ENCODE data around the gene ABCA2. TPM values are rescaled to one million over a fixed set of nuclear protein-coding genes. Genes with fewer than 3 reads are reported as not detected.

Gene ABCA2
- total and polyA plus RNA-seq, 9 of the 15 experiments (the other 6 are each of a cell fraction or from before 2014, with no cell fraction given), result 0.69 to 16.3 (median 6.1) TPM; not detected in 2

- TF ChIP-seq TAF9B (IDR thresholded peaks at IDR 0.05; ENCODE audit: partially characterized antibody), result no peak
- peak; percentile 93 for TF ChIP-seq MYC (IDR thresholded peaks at IDR 0.05; ENCODE audit: low read depth, low read length)
- TF ChIP-seq MYC (CRISPR knock-in tag; IDR thresholded peaks at IDR 0.05; ENCODE audit: borderline replicate concordance, low read depth), result peak; percentile 77; the same call in 1 of the 2 replicates
- TF ChIP-seq FOS (IDR thresholded peaks at IDR 0.05; ENCODE audit: extremely low read depth, insufficient read length), result no peak
- TF ChIP-seq, protein P1, sequence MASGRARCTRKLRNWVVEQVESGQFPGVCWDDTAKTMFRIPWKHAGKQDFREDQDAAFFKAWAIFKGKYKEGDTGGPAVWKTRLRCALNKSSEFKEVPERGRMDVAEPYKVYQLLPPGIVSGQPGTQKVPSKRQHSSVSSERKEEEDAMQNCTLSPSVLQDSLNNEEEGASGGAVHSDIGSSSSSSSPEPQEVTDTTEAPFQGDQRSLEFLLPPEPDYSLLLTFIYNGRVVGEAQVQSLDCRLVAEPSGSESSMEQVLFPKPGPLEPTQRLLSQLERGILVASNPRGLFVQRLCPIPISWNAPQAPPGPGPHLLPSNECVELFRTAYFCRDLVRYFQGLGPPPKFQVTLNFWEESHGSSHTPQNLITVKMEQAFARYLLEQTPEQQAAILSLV (tag; IDR thresholded peaks at IDR 0.05), result no peak
- TF ChIP-seq, protein P2, sequence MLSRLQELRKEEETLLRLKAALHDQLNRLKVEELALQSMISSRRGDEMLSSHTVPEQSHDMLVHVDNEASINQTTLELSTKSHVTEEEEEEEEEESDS (CRISPR knock-in tag; IDR thresholded peaks at IDR 0.05), result no peak
- no peak for TF ChIP-seq SRSF3 (IDR thresholded peaks at IDR 0.05; ENCODE audit: insufficient read depth, low read length)
- peak; percentile 89 for TF ChIP-seq POLR2H (tag; IDR thresholded peaks at IDR 0.05; ENCODE audit: low read depth)
- TF ChIP-seq ZBTB8A (IDR thresholded peaks at IDR 0.05; ENCODE audit: partially characterized antibody), result no peak
- no peak for TF ChIP-seq SMARCC2 (IDR thresholded peaks at IDR 0.05; ENCODE audit: low read depth)
- peak; percentile 50 for TF ChIP-seq PCBP1 (IDR thresholded peaks at IDR 0.05; ENCODE audit: low read depth, low read length, poor library complexity, severe bottlenecking)
- TF ChIP-seq BCL6 (CRISPR knock-in tag; IDR thresholded peaks at IDR 0.05), result no peak
- TF ChIP-seq DDX20 (tag; IDR thresholded peaks at IDR 0.05; ENCODE audit: low read depth), result no peak
- TF ChIP-seq DPF2 (IDR thresholded peaks at IDR 0.05), result no peak
- no peak for TF ChIP-seq KAT2B (IDR thresholded peaks at IDR 0.05; ENCODE audit: low read depth, low read length)
- no peak for TF ChIP-seq ZNF239 (CRISPR knock-in tag; IDR thresholded peaks at IDR 0.05)
- peak; percentile 63; the same call in 1 of the 2 replicates for TF ChIP-seq ZBTB1 (CRISPR knock-in tag; IDR thresholded peaks at IDR 0.05; ENCODE audit: borderline replicate concordance, low read depth)
- TF ChIP-seq, protein P3, sequence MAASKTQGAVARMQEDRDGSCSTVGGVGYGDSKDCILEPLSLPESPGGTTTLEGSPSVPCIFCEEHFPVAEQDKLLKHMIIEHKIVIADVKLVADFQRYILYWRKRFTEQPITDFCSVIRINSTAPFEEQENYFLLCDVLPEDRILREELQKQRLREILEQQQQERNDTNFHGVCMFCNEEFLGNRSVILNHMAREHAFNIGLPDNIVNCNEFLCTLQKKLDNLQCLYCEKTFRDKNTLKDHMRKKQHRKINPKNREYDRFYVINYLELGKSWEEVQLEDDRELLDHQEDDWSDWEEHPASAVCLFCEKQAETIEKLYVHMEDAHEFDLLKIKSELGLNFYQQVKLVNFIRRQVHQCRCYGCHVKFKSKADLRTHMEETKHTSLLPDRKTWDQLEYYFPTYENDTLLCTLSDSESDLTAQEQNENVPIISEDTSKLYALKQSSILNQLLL (CRISPR knock-in tag; IDR thresholded peaks at IDR 0.05; ENCODE audit: borderline replicate concordance), result no peak
- TF ChIP-seq PTTG1 (tag; IDR thresholded peaks at IDR 0.05; ENCODE audit: low read depth), result no peak
Measured at GRCh38 chr9:136991993-136992818, 35.8 kb downstream of the ABCA2 start, which contains the start of gene PAXX (continued).
